Neural progenitor cell (in vitro differentiated cells): ENCODE data around the gene DISC1. TPM values are rescaled to one million over a fixed set of nuclear protein-coding genes. Genes with fewer than 3 reads are reported as not detected.

Source experiments
- DNase-seq: peaks from one replicate; pipeline ENCODE4 v3.0.0-alpha.2; 2016; ENCODE audit warnings: low spot score
- H2AFZ ChIP-seq: fragments of 200-600 bp; sonication (generic); replicated peaks from 2 replicates; pipeline ENCODE4 v1.6.1; 2016; ENCODE audit warnings: antibody characterized with exemption
- H3F3A ChIP-seq: fragments of 200-600 bp; sonication (generic); 2 replicates; pipeline ENCODE4 v1.6.1; 2016; ENCODE audit warnings: antibody characterized with exemption, low read depth
- H3K27ac ChIP-seq: fragments of 200-600 bp; sonication (generic); 2 replicates; pipeline ENCODE4 v1.5.1; 2016; ENCODE audit warnings: mild to moderate bottlenecking
- H3K27me3 ChIP-seq: fragments of 200-600 bp; sonication (generic); 2 replicates; pipeline ENCODE4 v1.6.1; 2016; ENCODE audit warnings: mild to moderate bottlenecking, moderate library complexity
- H3K36me3 ChIP-seq: fragments of 200-600 bp; sonication (generic); 2 replicates; pipeline ENCODE4 v1.5.1; 2016
- H3K4me1 ChIP-seq: fragments of 200-600 bp; sonication (generic); 2 replicates; pipeline ENCODE4 v1.6.1; 2016; ENCODE audit warnings: mixed run types
- H3K4me2 ChIP-seq: fragments of 200-600 bp; sonication (generic); 2 replicates; pipeline ENCODE4 v1.6.1; 2016
- H3K4me3 ChIP-seq: fragments of 200-600 bp; sonication (generic); 2 replicates; pipeline ENCODE4 v1.5.1; 2016
- H3K79me2 ChIP-seq: fragments of 200-600 bp; sonication (generic); 2 replicates; pipeline ENCODE4 v1.6.1; 2016; ENCODE audit warnings: low read depth
- H3K9ac ChIP-seq: fragments of 200-600 bp; sonication (generic); 2 replicates; pipeline ENCODE4 v1.6.1; 2016
- H3K9me3 ChIP-seq: fragments of 200-600 bp; sonication (generic); 2 replicates; pipeline ENCODE4 v1.5.1; 2016; ENCODE audit warnings: low read depth
- H4K20me1 ChIP-seq: fragments of 200-600 bp; sonication (generic); 2 replicates; pipeline ENCODE4 v1.6.1; 2016; ENCODE audit warnings: low read depth
- H3K27ac Mint-ChIP-seq: 3 replicates; pipeline ENCODE4 v1.8.0; 2021; ENCODE audit warnings: mixed read lengths
- H3K27me3 Mint-ChIP-seq: 2 replicates; pipeline ENCODE4 v1.8.0; 2022; ENCODE audit warnings: low read depth, mild to moderate bottlenecking, inconsistent platforms, moderate library complexity, mixed read lengths; ENCODE audit not compliant: insufficient read depth
- H3K36me3 Mint-ChIP-seq: 3 replicates; pipeline ENCODE4 v1.8.0; 2021; ENCODE audit warnings: mixed read lengths
- H3K4me1 Mint-ChIP-seq: 3 replicates; pipeline ENCODE4 v1.8.0; 2021; ENCODE audit warnings: mixed read lengths
- H3K4me3 Mint-ChIP-seq: 3 replicates; pipeline ENCODE4 v1.8.0; 2021; ENCODE audit warnings: mild to moderate bottlenecking, moderate library complexity, mixed read lengths
- H3K9me3 Mint-ChIP-seq: 3 replicates; pipeline ENCODE4 v1.8.0; 2020; ENCODE audit warnings: mixed read lengths
- CTCF ChIP-seq: fragments of 200-600 bp; sonication (generic); IDR thresholded peaks from 2 replicates; pipeline ENCODE4 v1.5.1; 2017; ENCODE audit warnings: antibody characterized with exemption, mild to moderate bottlenecking
- EZH2 ChIP-seq: fragments of 200-600 bp; sonication (generic); IDR thresholded peaks from 2 replicates; pipeline ENCODE4 v1.6.1; 2017; ENCODE audit warnings: antibody characterized with exemption, mild to moderate bottlenecking, moderate library complexity
- EZH2phosphoT487 ChIP-seq: fragments of 200-600 bp; sonication (generic); IDR thresholded peaks from 2 replicates; pipeline ENCODE4 v1.6.1; 2017; ENCODE audit warnings: antibody characterized with exemption
- total RNA-seq: library from RNA; depleted of rRNA; stranded (reverse); fragments of >200 nt; gene quantifications from 2 replicates; pipeline ENCODE4 v1.2.3, GENCODE V29; 2015; ENCODE audit warnings: low replicate concordance

Gene DISC1
- total RNA-seq, 1 donor from 2014 or later = 1.8 TPM

GRCh38 chr1:231991231-231991630 is 364.6 kb downstream of the DISC1 start:
- H3K36me3 ChIP-seq = no peaks in the 10 kb centered on the region
- H3K9me3 ChIP-seq = no peaks in the 10 kb centered on the region
- H3K27me3 ChIP-seq = no peaks in the 10 kb centered on the region
- H3K9me3 Mint-ChIP-seq = no peaks in the 10 kb centered on the region
- no peak overlapping the region for H3K4me3 Mint-ChIP-seq
- H3K27ac ChIP-seq = no peak overlapping the region
- DNase-seq = peak; percentile 54
- H3K4me1 ChIP-seq = peaks cover 27% of the 10 kb centered on the region
- peak overlapping the region; percentile 59 for H3K27ac Mint-ChIP-seq
- no peaks in the 10 kb centered on the region for H3K79me2 ChIP-seq
- H3K9ac ChIP-seq = no peak overlapping the region
- no peaks in the 10 kb centered on the region for H3K36me3 Mint-ChIP-seq
- no peak overlapping the region for H2AFZ ChIP-seq
- H3K4me3 ChIP-seq = no peak overlapping the region
- peak overlapping the region; percentile 28 for H3K4me2 ChIP-seq
- no peaks in the 10 kb centered on the region for H3F3A ChIP-seq
- H3K27me3 Mint-ChIP-seq = peaks cover 2% of the 10 kb centered on the region
- TF ChIP-seq CTCF (no peak), EZH2 (no peak), EZH2phosphoT487 (no peak)
- H4K20me1 ChIP-seq = no peaks in the 10 kb centered on the region
- peaks cover 29% of the 10 kb centered on the region for H3K4me1 Mint-ChIP-seq

GRCh38 chr1:231993968-231994455 is 367.4 kb downstream of the DISC1 start:
- H3K36me3 Mint-ChIP-seq = no peaks in the 10 kb centered on the region
- no peaks in the 10 kb centered on the region for H4K20me1 ChIP-seq

GRCh38 chr1:231998791-231999190 is 372.2 kb downstream of the DISC1 start:
- no peaks in the 10 kb centered on the region for H3K4me1 Mint-ChIP-seq
- no peak overlapping the region for H3K27ac Mint-ChIP-seq
- no peak for TF ChIP-seq EZH2phosphoT487
- no peak for TF ChIP-seq EZH2
- no peak for TF ChIP-seq CTCF
- Histone ChIP-seq H3K27ac (no peak overlapping the region), H3K9me3 (no peaks in the 10 kb centered on the region), H3K4me1 (no peaks in the 10 kb centered on the region), H3F3A (no peaks in the 10 kb centered on the region), H4K20me1 (no peaks in the 10 kb centered on the region), H3K36me3 (no peaks in the 10 kb centered on the region), H3K9ac (no peak overlapping the region), H3K27me3 (no peaks in the 10 kb centered on the region), H3K4me2 (no peak overlapping the region), H2AFZ (no peak overlapping the region), H3K79me2 (no peaks in the 10 kb centered on the region), H3K4me3 (no peak overlapping the region)
- no peak for DNase-seq
- H3K4me3 Mint-ChIP-seq = no peak overlapping the region
- H3K27me3 Mint-ChIP-seq = no peaks in the 10 kb centered on the region
- H3K36me3 Mint-ChIP-seq = no peaks in the 10 kb centered on the region
- H3K9me3 Mint-ChIP-seq = peaks cover 2% of the 10 kb centered on the region

More at GRCh38 chr1:231993968-231994455, 367.4 kb downstream of the DISC1 start:
- no peak overlapping the region for H3K27ac Mint-ChIP-seq
- H2AFZ ChIP-seq = no peak overlapping the region
- H3K9ac ChIP-seq = no peak overlapping the region
- H3K4me1 Mint-ChIP-seq = peaks cover 14% of the 10 kb centered on the region
- TF ChIP-seq EZH2 (no peak), CTCF (no peak), EZH2phosphoT487 (no peak)
- H3K27me3 Mint-ChIP-seq = peaks cover 2% of the 10 kb centered on the region
- no peaks in the 10 kb centered on the region for H3K9me3 Mint-ChIP-seq
- H3K9me3 ChIP-seq = no peaks in the 10 kb centered on the region
- no peak overlapping the region for H3K27ac ChIP-seq
- no peak overlapping the region for H3K4me3 ChIP-seq
- H3K4me1 ChIP-seq = peaks cover 14% of the 10 kb centered on the region
- H3K79me2 ChIP-seq = no peaks in the 10 kb centered on the region
- no peaks in the 10 kb centered on the region for H3F3A ChIP-seq
- no peak overlapping the region for H3K4me3 Mint-ChIP-seq
- H3K36me3 ChIP-seq = no peaks in the 10 kb centered on the region
- no peaks in the 10 kb centered on the region for H3K27me3 ChIP-seq
- no peak for DNase-seq
- no peak overlapping the region for H3K4me2 ChIP-seq
